IMR-90 (cell line): ENCODE results near the gene IL34. TPM values are rescaled to one million over a fixed set of nuclear protein-coding genes. Genes with fewer than 3 reads are reported as not detected.

Experiments
- ATAC-seq: fragments of 200-7000 bp; cut with Tn5 transposase; 2 replicates; pipeline ENCODE4 v1.9.1; 2020; ENCODE audit warnings: low read depth, mild to moderate bottlenecking, moderate library complexity
- BruUV-seq: library from RNA; stranded (reverse); fragments of 400-500 nt; replicated peaks from 2 replicates; lab custom pipeline; 2021; lab: Mats Ljungman, UMichigan
- CTCF ChIA-PET: fragments of 300-600 bp; formaldehyde crosslinking; extraction: SDS; loops from one replicate; lab custom pipeline; 2021; ENCODE audit warnings: antibody characterized with exemption; lab: Yijun Ruan, JAX
- POLR2A ChIA-PET: fragments of 300-600 bp; sonication (Branson Sonifier 250); formaldehyde crosslinking; loops from one replicate; lab custom pipeline; 2022; ENCODE audit warnings: antibody characterized with exemption; ENCODE audit not compliant: unreplicated experiment; lab: Charles Lee
- DNase-seq: peaks from one replicate; pipeline ENCODE4 v3.0.0; 2013
- H2AFZ ChIP-seq: replicated peaks from 2 replicates; pipeline ENCODE3; 2013; ENCODE audit warnings: low read length, mild to moderate bottlenecking; ENCODE audit not compliant: poor library complexity
- H2AK5ac ChIP-seq: 2 replicates; pipeline ENCODE4 v1.6.1; 2013; ENCODE audit warnings: low read depth, low read length, inconsistent platforms
- H2AK9ac ChIP-seq: replicated peaks from 2 replicates; pipeline ENCODE3; 2013; ENCODE audit warnings: mild to moderate bottlenecking, low read depth, low read length, moderate library complexity; ENCODE audit not compliant: poor library complexity
- H2BK120ac ChIP-seq: 2 replicates; pipeline ENCODE4 v1.6.1; 2013; ENCODE audit warnings: low read depth, low read length, inconsistent platforms
- H2BK15ac ChIP-seq: 3 replicates; pipeline ENCODE4 v1.6.1; 2013; ENCODE audit warnings: low read depth, low read length, inconsistent platforms
- H2BK20ac ChIP-seq: 2 replicates; pipeline ENCODE4 v1.6.1; 2013; ENCODE audit warnings: low read depth, mild to moderate bottlenecking, inconsistent platforms, low read length, moderate library complexity
- H2BK5ac ChIP-seq: 2 replicates; pipeline ENCODE4 v1.6.1; 2013; ENCODE audit warnings: mild to moderate bottlenecking, low read depth, low read length, inconsistent platforms; ENCODE audit not compliant: poor library complexity, severe bottlenecking
- H3K14ac ChIP-seq: replicated peaks from 2 replicates; pipeline ENCODE4 v1.6.1; 2013; ENCODE audit warnings: low read depth, low read length, inconsistent platforms
- H3K18ac ChIP-seq: 2 replicates; pipeline ENCODE4 v1.6.1; 2013; ENCODE audit warnings: low read depth, low read length, control low read depth
- H3K23ac ChIP-seq: 2 replicates; pipeline ENCODE4 v1.6.1; 2013; ENCODE audit warnings: low read depth, low read length, inconsistent platforms
- H3K27ac ChIP-seq: 2 replicates; pipeline ENCODE4 v1.5.1; 2013; ENCODE audit warnings: mild to moderate bottlenecking, control low read depth, low read length; ENCODE audit not compliant: insufficient read depth
- H3K27me3 ChIP-seq: 2 replicates; pipeline ENCODE4 v1.6.1; 2013; ENCODE audit warnings: low read length; ENCODE audit not compliant: control insufficient read depth, insufficient read depth
- H3K36me3 ChIP-seq: 2 replicates; pipeline ENCODE4 v1.6.1; 2013; ENCODE audit warnings: low read length, mixed read lengths; ENCODE audit not compliant: control insufficient read depth, insufficient read depth
- H3K4ac ChIP-seq: 2 replicates; pipeline ENCODE4 v1.6.1; 2013; ENCODE audit warnings: low read depth, low read length, inconsistent platforms
- H3K4me1 ChIP-seq: 2 replicates; pipeline ENCODE4 v1.6.1; 2013; ENCODE audit warnings: low read length, mixed read lengths; ENCODE audit not compliant: control insufficient read depth, insufficient read depth
- H3K4me2 ChIP-seq: 2 replicates; pipeline ENCODE4 v1.6.1; 2013; ENCODE audit warnings: low read depth, mild to moderate bottlenecking, control low read depth, low read length, moderate library complexity
- H3K4me3 ChIP-seq: 2 replicates; pipeline ENCODE4 v1.5.1; 2013; ENCODE audit warnings: low read depth, mild to moderate bottlenecking, control low read depth, low read length, moderate library complexity; ENCODE audit not compliant: insufficient read depth
- H3K56ac ChIP-seq: 2 replicates; pipeline ENCODE4 v1.6.1; 2013; ENCODE audit warnings: low read length, inconsistent platforms; ENCODE audit not compliant: insufficient read depth; ENCODE audit errors: extremely low read depth
- H3K79me1 ChIP-seq, 2 experiments: 2 replicates each; pipeline ENCODE4 v1.6.1; 2013; ENCODE audit warnings: low read length in 2 of 2, inconsistent platforms in 1 of 2, low read depth in 1 of 2
- H3K9ac ChIP-seq: 2 replicates; pipeline ENCODE4 v1.6.1; 2013; ENCODE audit warnings: low read depth, low read length, control low read depth
- H3K9me1 ChIP-seq: 2 replicates; pipeline ENCODE4 v1.6.1; 2013; ENCODE audit warnings: low read length, inconsistent platforms; ENCODE audit not compliant: insufficient read depth
- H3K9me3 ChIP-seq: 2 replicates; pipeline ENCODE4 v1.6.1; 2013; ENCODE audit warnings: low read length; ENCODE audit not compliant: control insufficient read depth, insufficient read depth
- H4K20me1 ChIP-seq: 2 replicates; pipeline ENCODE4 v1.6.1; 2013; ENCODE audit warnings: low read length, inconsistent platforms; ENCODE audit not compliant: insufficient read depth
- H4K5ac ChIP-seq: 2 replicates; pipeline ENCODE4 v1.6.1; 2013; ENCODE audit warnings: mild to moderate bottlenecking, low read depth, low read length, control low read depth
- H4K8ac ChIP-seq, 2 experiments: 2 replicates each; pipeline ENCODE4 v1.6.1; 2013; ENCODE audit warnings: low read depth in 2 of 2, low read length in 2 of 2, control low read depth in 1 of 2, inconsistent platforms in 1 of 2
- H4K91ac ChIP-seq: 2 replicates; pipeline ENCODE4 v1.6.1; 2013; ENCODE audit warnings: low read depth, low read length, inconsistent platforms; ENCODE audit not compliant: insufficient read depth
- BHLHE40 ChIP-seq: fragments of 150-350 bp; IDR thresholded peaks from 2 replicates; pipeline ENCODE4 v1.6.1; 2016; ENCODE audit warnings: mild to moderate bottlenecking, low read depth, low read length
- CEBPB ChIP-seq: IDR thresholded peaks from 2 replicates; pipeline ENCODE4 v1.6.1; 2012; ENCODE audit warnings: low read depth, low read length, improper control_type of control experiment
- CHD1 ChIP-seq: IDR thresholded peaks from 2 replicates; pipeline ENCODE4 v1.6.1; 2012; ENCODE audit warnings: low read depth, low read length, improper control_type of control experiment
- FOS ChIP-seq: fragments of 150-350 bp; IDR thresholded peaks from 2 replicates; pipeline ENCODE4 v1.6.1; 2016; ENCODE audit warnings: low read depth, low read length
- MAFK ChIP-seq: IDR thresholded peaks from 2 replicates; pipeline ENCODE4 v1.6.1; 2012; ENCODE audit warnings: low read depth, low read length, improper control_type of control experiment
- MAZ ChIP-seq: IDR thresholded peaks from 2 replicates; pipeline ENCODE4 v1.6.1; 2012; ENCODE audit warnings: low read depth, mild to moderate bottlenecking, low read length, improper control_type of control experiment, moderate library complexity, borderline replicate concordance
- MXI1 ChIP-seq: IDR thresholded peaks from 2 replicates; pipeline ENCODE4 v1.6.1; 2012; ENCODE audit warnings: low read depth, mild to moderate bottlenecking, low read length, moderate library complexity, borderline replicate concordance
- NFE2L2 ChIP-seq: fragments of 150-350 bp; IDR thresholded peaks from 2 replicates; pipeline ENCODE4 v1.6.1; 2016; ENCODE audit warnings: low read depth, mild to moderate bottlenecking, low read length
- POLR2A ChIP-seq: IDR thresholded peaks from 2 replicates; pipeline ENCODE4 v1.6.1; 2012; ENCODE audit warnings: mild to moderate bottlenecking, low read depth, low read length
- RAD21 ChIP-seq: IDR thresholded peaks from 2 replicates; pipeline ENCODE4 v1.6.1; 2012; ENCODE audit warnings: low read length, improper control_type of control experiment
- RCOR1 ChIP-seq: IDR thresholded peaks from 2 replicates; pipeline ENCODE4 v1.6.1; 2012; ENCODE audit warnings: mild to moderate bottlenecking, low read length, improper control_type of control experiment; ENCODE audit not compliant: insufficient replicate concordance
- RFX5 ChIP-seq: IDR thresholded peaks from 2 replicates; pipeline ENCODE4 v1.8.0; 2012; ENCODE audit warnings: low read depth, mild to moderate bottlenecking, low read length, moderate library complexity
- SMC3 ChIP-seq: fragments of 150-350 bp; IDR thresholded peaks from 2 replicates; pipeline ENCODE4 v1.6.1; 2016; ENCODE audit warnings: low read depth, mild to moderate bottlenecking, antibody characterized with exemption, low read length, moderate library complexity
- WGBS, 2 experiments: methylation state at CpG; one replicate each; pipeline versions ENCODE4 v1.1.5 to v1.1.7; 2013; ENCODE audit warnings: missing lambda C conversion rate in 2 of 2; ENCODE audit not compliant: insufficient read length in 1 of 2; ENCODE audit errors: extremely low coverage in 2 of 2; 5-methylcytosine and 5-hydroxymethylcytosine counted together
- dilution Hi-C: fragments of 300-500 bp; cut with HindIII; formaldehyde crosslinking; loops from one replicate; pipeline ENCODE4 v1.14.3; 2018; ENCODE audit warnings: low sequenced_read_pairs; ENCODE audit not compliant: unreplicated experiment
- in situ Hi-C: fragments of 300-500 bp; cut with MboI; formaldehyde crosslinking; loops from 3 replicates; pipeline ENCODE4 v1.14.3; 2019; ENCODE audit warnings: low sequenced_read_pairs, inconsistent platforms, mixed read lengths
- intact Hi-C: fragments of 100-400 bp; cut with micrococcal nuclease; formaldehyde crosslinking; loops from 2 replicates; pipeline ENCODE4 v1.10.0; 2022
- polyA plus RNA-seq, 3 experiments: library from polyadenylated mRNA; depleted of rRNA; stranded (reverse); fragments of >200 nt; gene quantifications; 2 replicates each; pipeline ENCODE4 v1.2.3, GENCODE V29; 2012; ENCODE audit warnings: low replicate concordance in 1 of 3
- total RNA-seq: library from RNA; depleted of rRNA; stranded (reverse); fragments of >200 nt; gene quantifications from 2 replicates; pipeline ENCODE4 v1.2.3, GENCODE V29; 2012
- TF ChIP-seq, protein P1 (sequence below): fragments of 150-350 bp; IDR thresholded peaks from 2 replicates; pipeline ENCODE4 v1.6.1; 2017; ENCODE audit warnings: mild to moderate bottlenecking, antibody characterized with exemption, low read length, low read depth
- TF ChIP-seq, protein P2 (sequence below): fragments of 150-350 bp; IDR thresholded peaks from 2 replicates; pipeline ENCODE4 v1.6.1; 2016; ENCODE audit warnings: low read depth, mild to moderate bottlenecking, low read length, moderate library complexity, borderline replicate concordance
- TF ChIP-seq, protein P3 (sequence below): conservative IDR thresholded peaks from 2 replicates; pipeline ENCODE4 v1.5.1; 2012; ENCODE audit warnings: mild to moderate bottlenecking, low read depth, low read length, improper control_type of control experiment

The IL34 gene
- total and polyA plus RNA-seq, 2 of the 4 experiments (the other 2 are of a cell fraction): 1.3 to 2.5 TPM

DNA sequence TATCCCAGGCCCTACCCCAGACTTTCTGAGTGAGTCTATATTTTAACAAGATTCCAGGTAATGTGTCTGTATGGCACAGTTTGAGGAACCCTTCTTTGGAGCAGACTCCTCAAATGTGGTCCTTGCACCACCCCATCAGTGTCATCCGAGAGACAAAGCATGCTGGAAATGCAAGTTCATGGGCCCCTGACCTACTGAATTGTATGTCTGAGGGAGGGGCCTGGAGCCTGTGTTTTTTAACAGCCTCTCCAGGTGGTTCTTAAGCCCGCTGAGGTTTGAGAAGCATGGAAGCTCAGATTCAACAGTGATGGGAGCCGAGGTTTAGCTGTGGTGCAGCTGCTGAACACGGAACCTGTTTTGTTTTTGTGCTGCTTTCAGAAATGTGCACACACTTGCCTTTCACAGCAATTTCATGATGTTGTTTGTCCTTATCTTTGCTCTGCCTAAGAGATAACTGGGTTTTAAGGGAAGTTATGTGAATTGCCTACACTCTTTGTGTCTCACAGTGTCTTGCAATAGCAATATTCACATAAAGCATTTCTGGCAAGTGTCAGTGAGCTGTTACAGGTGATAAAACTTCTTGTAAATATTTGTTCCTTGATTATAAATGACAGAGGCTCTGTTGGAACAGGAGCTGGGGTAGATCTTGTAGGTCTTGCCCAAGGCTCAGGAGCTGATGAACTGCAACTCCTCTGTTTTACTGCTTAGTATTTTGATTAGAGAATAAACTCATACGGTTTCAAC lies 32.0 kb upstream of the IL34 start:
- intact Hi-C loops (no loop called here), dilution Hi-C loops (no loop called here), in situ Hi-C loops (no loop called here)
- Histone ChIP-seq H3K9ac (no peak overlapping the region), H4K91ac (no peak overlapping the region), H3K23ac (no peak overlapping the region), H4K5ac (no peak overlapping the region), H2AK9ac (no peak overlapping the region), H2BK20ac (no peak overlapping the region), H4K20me1 (no peaks in the 10 kb centered on the region), H3K18ac (no peak overlapping the region), H3K79me1 (no peaks in the 10 kb centered on the region), H2AFZ (no peak overlapping the region), H4K8ac (no peak overlapping the region), H2BK5ac (no peak overlapping the region), H2BK15ac (no peak overlapping the region), H3K14ac (no peak overlapping the region), H3K4me3 (no peak overlapping the region), H3K4me2 (no peak overlapping the region), H3K4me1 (no peaks in the 10 kb centered on the region), H3K56ac (no peak overlapping the region), H3K9me3 (no peaks in the 10 kb centered on the region), H3K27me3 (peaks cover 5% of the 10 kb centered on the region), H2BK120ac (no peak overlapping the region), H3K4ac (no peak overlapping the region), H3K36me3 (no peaks in the 10 kb centered on the region), H3K9me1 (no peaks in the 10 kb centered on the region), H2AK5ac (no peak overlapping the region), H3K27ac (no peak overlapping the region)
- no TSS peak for BruUV-seq
- 20% methylated on average over 1 of the region's 5 CpGs; no CpG with 5 or more reads in 1 of the 2 experiments for WGBS, 2 experiments
- ChIA-PET CTCF (no interaction called here), POLR2A (no interaction called here)
- TF ChIP-seq CEBPB (no peak), FOS (no peak), BHLHE40 (no peak), MXI1 (no peak), RCOR1 (no peak), CHD1 (no peak), MAZ (no peak), NFE2L2 (no peak), POLR2A (no peak), RAD21 (no peak), MAFK (no peak), RFX5 (no peak), SMC3 (no peak)
- TF ChIP-seq, protein P1, sequence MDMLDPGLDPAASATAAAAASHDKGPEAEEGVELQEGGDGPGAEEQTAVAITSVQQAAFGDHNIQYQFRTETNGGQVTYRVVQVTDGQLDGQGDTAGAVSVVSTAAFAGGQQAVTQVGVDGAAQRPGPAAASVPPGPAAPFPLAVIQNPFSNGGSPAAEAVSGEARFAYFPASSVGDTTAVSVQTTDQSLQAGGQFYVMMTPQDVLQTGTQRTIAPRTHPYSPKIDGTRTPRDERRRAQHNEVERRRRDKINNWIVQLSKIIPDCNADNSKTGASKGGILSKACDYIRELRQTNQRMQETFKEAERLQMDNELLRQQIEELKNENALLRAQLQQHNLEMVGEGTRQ: no peak
- TF ChIP-seq, protein P2, sequence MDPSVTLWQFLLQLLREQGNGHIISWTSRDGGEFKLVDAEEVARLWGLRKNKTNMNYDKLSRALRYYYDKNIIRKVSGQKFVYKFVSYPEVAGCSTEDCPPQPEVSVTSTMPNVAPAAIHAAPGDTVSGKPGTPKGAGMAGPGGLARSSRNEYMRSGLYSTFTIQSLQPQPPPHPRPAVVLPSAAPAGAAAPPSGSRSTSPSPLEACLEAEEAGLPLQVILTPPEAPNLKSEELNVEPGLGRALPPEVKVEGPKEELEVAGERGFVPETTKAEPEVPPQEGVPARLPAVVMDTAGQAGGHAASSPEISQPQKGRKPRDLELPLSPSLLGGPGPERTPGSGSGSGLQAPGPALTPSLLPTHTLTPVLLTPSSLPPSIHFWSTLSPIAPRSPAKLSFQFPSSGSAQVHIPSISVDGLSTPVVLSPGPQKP: no peak
- TF ChIP-seq, protein P3, sequence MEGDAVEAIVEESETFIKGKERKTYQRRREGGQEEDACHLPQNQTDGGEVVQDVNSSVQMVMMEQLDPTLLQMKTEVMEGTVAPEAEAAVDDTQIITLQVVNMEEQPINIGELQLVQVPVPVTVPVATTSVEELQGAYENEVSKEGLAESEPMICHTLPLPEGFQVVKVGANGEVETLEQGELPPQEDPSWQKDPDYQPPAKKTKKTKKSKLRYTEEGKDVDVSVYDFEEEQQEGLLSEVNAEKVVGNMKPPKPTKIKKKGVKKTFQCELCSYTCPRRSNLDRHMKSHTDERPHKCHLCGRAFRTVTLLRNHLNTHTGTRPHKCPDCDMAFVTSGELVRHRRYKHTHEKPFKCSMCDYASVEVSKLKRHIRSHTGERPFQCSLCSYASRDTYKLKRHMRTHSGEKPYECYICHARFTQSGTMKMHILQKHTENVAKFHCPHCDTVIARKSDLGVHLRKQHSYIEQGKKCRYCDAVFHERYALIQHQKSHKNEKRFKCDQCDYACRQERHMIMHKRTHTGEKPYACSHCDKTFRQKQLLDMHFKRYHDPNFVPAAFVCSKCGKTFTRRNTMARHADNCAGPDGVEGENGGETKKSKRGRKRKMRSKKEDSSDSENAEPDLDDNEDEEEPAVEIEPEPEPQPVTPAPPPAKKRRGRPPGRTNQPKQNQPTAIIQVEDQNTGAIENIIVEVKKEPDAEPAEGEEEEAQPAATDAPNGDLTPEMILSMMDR: no peak
- DNase-seq (no peak), ATAC-seq (no peak)
